H7 (cell line): Measurements from ENCODE around the gene FH. TPM values are rescaled to one million over a fixed set of nuclear protein-coding genes. Genes with fewer than 3 reads are reported as not detected.

Experiments
- DNase-seq: peaks from one replicate; pipeline ENCODE4 v3.0.0; 2012
- H3K27me3 ChIP-seq: 2 replicates; pipeline ENCODE4 v1.6.0; 2011; ENCODE audit warnings: mild to moderate bottlenecking, low read length; ENCODE audit not compliant: control insufficient read depth, insufficient read depth
- H3K36me3 ChIP-seq: replicated peaks from 2 replicates; pipeline ENCODE4 v1.5.1; 2011; ENCODE audit warnings: low read length; ENCODE audit not compliant: control insufficient read depth, insufficient read depth
- H3K4me3 ChIP-seq: 2 replicates; pipeline ENCODE4 v1.5.1; 2011; ENCODE audit warnings: low read depth, mild to moderate bottlenecking, control low read depth, low read length, moderate library complexity; ENCODE audit not compliant: insufficient read depth
- total RNA-seq: library from RNA; depleted of rRNA; stranded (reverse); fragments of >200 nt; shearing (Covaris generic); gene quantifications from 2 replicates; pipeline ENCODE4 v1.2.3, GENCODE V29; 2014

Gene FH
- total RNA-seq, 1 experiment from 2014 or later: 145 TPM

- H3K27me3 ChIP-seq: no peaks in the 10 kb centered on the region
- no peaks in the 10 kb centered on the region for H3K36me3 ChIP-seq
- no peak overlapping the region for H3K4me3 ChIP-seq
- no peak for DNase-seq
Measured at GRCh38 chr1:241533326-241534115, 14.0 kb upstream of the FH start.

GRCh38 chr1:241532864-241533263 lies 13.3 kb upstream of the FH start:
- H3K27me3 ChIP-seq: no peaks in the 10 kb centered on the region
- H3K4me3 ChIP-seq: no peak overlapping the region
- no peaks in the 10 kb centered on the region for H3K36me3 ChIP-seq
- no peak for DNase-seq

GRCh38 chr1:241532162-241532531 lies 12.6 kb upstream of the FH start, which contains the start of gene KMO:
Gene KMO (plus strand): TSS chr1:241532378. CDS start chr1:241532445, 67 bp downstream.
- Histone ChIP-seq H3K36me3 (no peaks in the 10 kb centered on the region), H3K27me3 (no peaks in the 10 kb centered on the region), H3K4me3 (no peak within 1 kb of the TSS)
- no peak for DNase-seq

- no peaks in the 10 kb centered on the region for H3K36me3 ChIP-seq
- DNase-seq: peak; percentile 2
- no peak overlapping the region for H3K4me3 ChIP-seq
- no peaks in the 10 kb centered on the region for H3K27me3 ChIP-seq
Measured at GRCh38 chr1:241531195-241532161, 11.9 kb upstream of the FH start.

GRCh38 chr1:241527146-241527545 lies 7.6 kb upstream of the FH start:
- Histone ChIP-seq H3K27me3 (no peaks in the 10 kb centered on the region; the same call in 1 of the 2 replicates), H3K4me3 (no peak overlapping the region), H3K36me3 (no peaks in the 10 kb centered on the region)
- no peak for DNase-seq

- H3K36me3 ChIP-seq: no peaks in the 10 kb centered on the region
- DNase-seq: no peak
- H3K4me3 ChIP-seq: no peak overlapping the region
- no peaks in the 10 kb centered on the region; the same call in 1 of the 2 replicates for H3K27me3 ChIP-seq
Measured at GRCh38 chr1:241525026-241525425, 5.5 kb upstream of the FH start.

GRCh38 chr1:241521718-241522117 lies 2.2 kb upstream of the FH start:
- DNase-seq: no peak
- no peaks in the 10 kb centered on the region for H3K36me3 ChIP-seq
- no peaks in the 10 kb centered on the region; the same call in 1 of the 2 replicates for H3K27me3 ChIP-seq
- no peak overlapping the region for H3K4me3 ChIP-seq

- Histone ChIP-seq H3K36me3 (no peaks in the 10 kb centered on the region), H3K4me3 (peak overlapping the region; percentile 95), H3K27me3 (no peaks in the 10 kb centered on the region; the same call in 1 of the 2 replicates)
- DNase-seq: no peak
Measured at GRCh38 chr1:241520080-241520465, 518 bp upstream of the FH start.

GRCh38 chr1:241518476-241519307 lies 863 bp downstream of the FH start:
- no peaks in the 10 kb centered on the region for H3K27me3 ChIP-seq
- no peaks in the 10 kb centered on the region for H3K36me3 ChIP-seq
- peak overlapping the region; percentile 95 for H3K4me3 ChIP-seq
- DNase-seq: no peak

- DNase-seq: no peak
- no peak overlapping the region for H3K4me3 ChIP-seq
- no peaks in the 10 kb centered on the region for H3K27me3 ChIP-seq
- H3K36me3 ChIP-seq: peaks cover 5% of the 10 kb centered on the region
Measured at GRCh38 chr1:241513378-241513777, 6.2 kb downstream of the FH start.

GRCh38 chr1:241507189-241507863 lies 12.2 kb downstream of the FH start:
- H3K4me3 ChIP-seq: no peak overlapping the region
- DNase-seq: no peak
- H3K27me3 ChIP-seq: no peaks in the 10 kb centered on the region
- H3K36me3 ChIP-seq: peaks cover 16% of the 10 kb centered on the region

- Histone ChIP-seq H3K36me3 (peaks cover 18% of the 10 kb centered on the region), H3K4me3 (no peak overlapping the region), H3K27me3 (no peaks in the 10 kb centered on the region)
- DNase-seq: no peak
Measured at GRCh38 chr1:241503444-241503843, 16.1 kb downstream of the FH start.

- H3K4me3 ChIP-seq: no peak overlapping the region
- H3K27me3 ChIP-seq: no peaks in the 10 kb centered on the region
- H3K36me3 ChIP-seq: peaks cover 12% of the 10 kb centered on the region
- peak; percentile 22 for DNase-seq
Measured at GRCh38 chr1:241499910-241500309, 19.6 kb downstream of the FH start.

- H3K27me3 ChIP-seq: no peaks in the 10 kb centered on the region
- H3K4me3 ChIP-seq: no peak overlapping the region
- peaks cover 6% of the 10 kb centered on the region for H3K36me3 ChIP-seq
- DNase-seq: no peak
Measured at GRCh38 chr1:241495741-241496140, 23.8 kb downstream of the FH start.
